Measurements from ENCODE around the gene THRB.

THRB gene

GRCh38 chr3:24299806-24300626, 194.6 kb downstream of the THRB start:
- no peak for DNase-seq

GRCh38 chr3:24299246-24299805, 195.3 kb downstream of the THRB start:
- no peak for DNase-seq

DNA sequence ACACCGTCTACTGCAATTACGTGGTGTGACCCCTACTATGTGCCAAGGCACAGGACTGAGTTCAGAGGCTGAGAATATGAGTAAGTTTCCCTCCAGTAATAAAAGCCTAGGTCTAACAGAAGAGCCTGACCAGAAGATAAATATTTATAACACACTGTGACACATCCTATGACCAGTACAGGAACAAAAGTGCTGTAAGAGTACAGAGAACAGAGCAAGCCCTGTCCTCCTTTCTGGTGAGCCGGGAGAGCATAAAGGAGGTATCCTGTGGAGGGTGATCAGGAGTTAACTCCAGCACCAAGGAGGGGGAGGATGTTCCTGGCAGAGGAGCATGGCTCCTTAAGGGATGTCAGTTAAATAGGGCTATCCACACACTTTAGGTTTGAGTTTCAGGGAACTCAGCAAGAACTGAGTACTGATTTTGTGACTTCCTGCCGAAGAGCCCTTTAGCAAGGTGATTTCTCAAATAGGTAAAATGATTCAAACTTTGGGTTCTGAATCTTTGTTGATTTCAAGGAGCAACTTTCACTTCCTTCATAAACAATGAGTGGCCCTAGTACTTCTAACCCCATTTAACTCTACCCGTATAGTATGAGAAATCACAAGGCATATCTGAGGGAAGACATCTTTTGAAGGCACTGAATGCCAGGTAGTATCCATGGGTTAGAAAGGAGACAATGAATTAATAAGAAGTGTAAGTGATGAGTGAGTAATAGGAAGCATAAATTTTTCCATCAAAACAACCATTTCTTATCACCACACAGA, 198.0 kb downstream of the THRB start:
- DNase-seq, result no peak

DNA sequence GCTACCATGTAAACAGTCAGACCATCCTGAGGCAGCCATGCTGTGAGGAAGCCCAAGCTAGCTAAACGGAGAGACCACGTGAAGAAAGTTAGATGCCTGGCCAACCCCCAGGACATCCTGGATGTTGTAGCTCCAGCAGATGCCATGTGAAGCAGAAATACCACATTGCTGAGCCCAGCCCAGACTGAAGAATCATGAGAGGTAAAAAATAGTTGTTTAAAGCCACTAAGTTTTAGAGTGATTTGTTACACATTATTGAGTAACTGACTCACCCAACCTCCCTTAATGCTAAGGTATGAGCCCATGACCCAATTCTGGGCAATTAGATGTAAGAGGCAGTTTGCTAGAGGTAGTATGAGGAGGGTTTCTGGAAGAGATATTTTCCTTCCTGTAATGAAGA, 200.5 kb downstream of the THRB start:
- DNase-seq, result no peak

- DNase-seq, result no peak
These were observed 203.0 kb downstream of the THRB start for GRCh38 chr3:24291646-24292045.

- DNase-seq, result no peak
These were observed 204.1 kb downstream of the THRB start for GRCh38 chr3:24290596-24290995.

DNA sequence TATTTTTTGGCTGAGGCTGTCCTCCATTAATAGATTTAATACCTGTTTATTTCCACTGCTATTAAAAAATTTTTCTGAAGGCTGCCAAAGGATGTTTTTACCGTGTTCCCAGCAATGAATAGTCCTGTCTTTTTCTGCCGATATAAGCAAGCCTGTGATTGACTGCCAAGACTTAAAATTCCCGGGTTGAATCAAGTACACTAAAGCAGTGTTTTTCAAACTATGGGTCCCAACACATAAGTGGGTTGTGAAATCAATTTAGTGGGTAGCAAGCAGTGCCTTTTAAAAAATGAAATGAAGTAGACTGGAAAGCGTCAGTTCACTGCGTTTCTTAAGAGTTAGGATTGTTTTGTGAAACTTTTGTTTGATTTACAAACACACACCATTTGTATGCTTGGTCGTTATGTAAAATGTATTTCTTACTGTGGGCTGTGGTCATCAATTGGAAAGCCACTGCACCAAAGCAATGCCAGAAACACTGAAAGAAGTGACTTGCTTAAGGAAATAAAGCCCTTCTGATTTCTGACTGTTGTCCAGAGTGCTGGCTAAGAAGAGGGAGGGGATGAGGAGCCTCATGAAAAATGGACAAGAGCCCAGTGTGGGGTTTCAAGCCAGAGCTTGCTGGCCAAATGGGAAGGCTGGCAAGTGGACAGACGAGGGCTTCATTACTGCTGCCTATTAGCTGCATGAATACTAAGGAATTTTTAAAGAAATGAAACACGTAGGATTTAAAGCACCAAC, 206.0 kb downstream of the THRB start:
- no peak for DNase-seq

GRCh38 chr3:24287755-24288450, 206.7 kb downstream of the THRB start:
- DNase-seq, result no peak

- DNase-seq, result no peak
These were observed 208.2 kb downstream of the THRB start for GRCh38 chr3:24286405-24286804.

- no peak for DNase-seq
These were observed 216.1 kb downstream of the THRB start for GRCh38 chr3:24278543-24278942.

DNA sequence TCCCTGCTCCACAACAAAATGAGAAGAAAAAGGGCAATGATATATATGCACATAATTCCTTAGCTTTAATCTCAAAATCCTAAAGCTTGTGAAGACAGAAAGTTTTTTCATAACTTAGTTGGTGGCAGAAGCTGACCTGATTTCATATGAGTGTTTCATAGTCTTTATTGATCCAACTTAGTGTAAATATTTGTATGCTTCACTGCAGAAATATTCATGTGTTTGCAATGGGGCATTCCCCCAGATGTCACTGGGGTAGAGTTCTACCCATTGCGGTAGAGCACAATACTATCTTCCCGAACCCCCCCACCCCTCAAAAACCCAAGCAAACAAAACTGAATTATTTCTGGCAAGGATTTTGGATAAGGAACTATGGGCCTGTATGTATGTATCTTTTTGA, 221.2 kb downstream of the THRB start:
- no peak for DNase-seq

- DNase-seq, result no peak
These were observed 221.8 kb downstream of the THRB start for GRCh38 chr3:24272875-24273274.

- DNase-seq, result no peak
These were observed 222.2 kb downstream of the THRB start for GRCh38 chr3:24272408-24272807.

- no peak for DNase-seq
These were observed 223.4 kb downstream of the THRB start for GRCh38 chr3:24271228-24271627.

DNA sequence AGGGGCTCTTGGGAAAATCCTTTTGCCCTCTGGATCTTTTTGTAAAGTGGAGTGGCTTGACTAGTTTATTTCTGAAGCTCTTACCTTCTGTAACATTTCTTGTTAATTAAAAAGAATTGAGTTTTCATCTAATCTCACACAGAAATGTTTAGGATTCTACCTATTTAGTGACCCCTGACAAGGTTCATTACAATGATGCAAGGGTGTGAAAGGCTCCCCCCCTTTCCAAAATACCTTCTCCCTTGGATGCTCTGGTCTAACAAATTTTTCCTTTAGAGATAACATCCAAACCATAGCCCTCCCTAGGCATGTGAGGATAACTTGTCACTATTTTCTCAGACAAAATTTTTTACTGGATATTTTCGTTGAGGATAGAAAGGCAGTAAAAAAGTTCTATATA, 223.9 kb downstream of the THRB start:
- no peak for DNase-seq

- DNase-seq, result no peak
These were observed 224.4 kb downstream of the THRB start for GRCh38 chr3:24270204-24270691.

DNA sequence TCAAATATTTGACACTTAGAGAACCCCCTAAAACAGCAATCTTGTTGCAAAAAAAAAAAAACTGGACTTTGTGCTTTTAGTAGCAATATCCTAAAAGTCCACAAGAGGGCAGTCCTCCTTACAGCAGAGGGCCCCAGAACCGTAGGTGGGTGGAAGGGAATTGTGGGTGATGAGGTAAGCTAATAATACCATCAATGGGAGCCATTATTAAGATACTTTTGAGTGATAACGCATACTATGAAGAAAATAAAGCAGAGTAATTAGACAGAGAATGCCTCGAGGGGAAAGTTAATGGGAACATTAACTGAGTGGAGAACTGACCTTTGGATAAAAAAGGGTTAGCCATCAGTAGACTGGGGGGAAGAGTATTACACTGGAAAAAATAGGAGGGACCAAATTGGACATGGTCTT, 229.9 kb downstream of the THRB start:
- peak; percentile 47 for DNase-seq

GRCh38 chr3:24264011-24264410, 230.6 kb downstream of the THRB start:
- DNase-seq, result no peak

GRCh38 chr3:24263069-24263668, 231.5 kb downstream of the THRB start:
- DNase-seq, result no peak

- no peak for DNase-seq
These were observed 233.1 kb downstream of the THRB start for GRCh38 chr3:24261521-24261920.

GRCh38 chr3:24259901-24260512, 234.6 kb downstream of the THRB start:
- DNase-seq, result no peak
